Measurements from ENCODE around the gene PPP1CA.

The PPP1CA gene

DNA sequence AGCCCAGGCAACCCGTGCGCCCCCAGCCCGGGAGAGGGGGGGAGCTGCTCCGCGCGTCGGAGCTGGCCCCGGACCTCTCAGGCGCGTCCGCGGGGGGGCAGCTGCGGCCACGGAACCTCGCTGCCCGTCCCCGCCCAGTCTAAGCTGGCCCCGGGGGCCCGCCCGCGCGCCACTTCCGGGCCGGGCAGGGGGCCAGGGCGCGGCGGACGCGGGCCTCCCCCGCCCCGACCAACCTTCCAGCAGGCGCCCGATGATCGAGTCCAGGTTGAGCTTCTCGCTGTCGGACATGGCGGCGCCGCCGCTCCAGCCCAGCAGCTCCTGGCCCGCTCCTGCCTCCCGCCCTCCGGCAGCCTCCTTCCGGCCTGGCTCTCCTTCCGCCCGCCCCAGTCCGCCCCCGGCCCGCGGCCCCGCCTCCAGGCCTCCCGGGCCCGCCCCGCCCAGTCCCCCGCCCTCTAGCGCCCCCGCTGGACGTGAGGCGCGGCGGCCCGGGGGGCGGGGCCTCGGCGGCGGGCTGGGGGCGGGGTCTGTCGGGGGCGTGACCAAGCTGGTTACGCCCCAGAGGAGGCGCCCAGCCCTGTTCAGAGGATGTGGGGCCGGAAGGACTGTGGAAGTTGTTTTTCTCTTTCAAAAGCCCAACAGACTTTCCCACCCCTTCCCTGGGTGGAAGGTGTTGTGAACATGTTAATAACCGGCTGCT is at the start of gene PPP1CA:
Gene PPP1CA, minus strand, starts transcription at position 364 of the 697 bp plus-strand sequence. Its CDS starts 76 bp downstream, at position 288.
- DNase-seq = peak; percentile 89

DNA sequence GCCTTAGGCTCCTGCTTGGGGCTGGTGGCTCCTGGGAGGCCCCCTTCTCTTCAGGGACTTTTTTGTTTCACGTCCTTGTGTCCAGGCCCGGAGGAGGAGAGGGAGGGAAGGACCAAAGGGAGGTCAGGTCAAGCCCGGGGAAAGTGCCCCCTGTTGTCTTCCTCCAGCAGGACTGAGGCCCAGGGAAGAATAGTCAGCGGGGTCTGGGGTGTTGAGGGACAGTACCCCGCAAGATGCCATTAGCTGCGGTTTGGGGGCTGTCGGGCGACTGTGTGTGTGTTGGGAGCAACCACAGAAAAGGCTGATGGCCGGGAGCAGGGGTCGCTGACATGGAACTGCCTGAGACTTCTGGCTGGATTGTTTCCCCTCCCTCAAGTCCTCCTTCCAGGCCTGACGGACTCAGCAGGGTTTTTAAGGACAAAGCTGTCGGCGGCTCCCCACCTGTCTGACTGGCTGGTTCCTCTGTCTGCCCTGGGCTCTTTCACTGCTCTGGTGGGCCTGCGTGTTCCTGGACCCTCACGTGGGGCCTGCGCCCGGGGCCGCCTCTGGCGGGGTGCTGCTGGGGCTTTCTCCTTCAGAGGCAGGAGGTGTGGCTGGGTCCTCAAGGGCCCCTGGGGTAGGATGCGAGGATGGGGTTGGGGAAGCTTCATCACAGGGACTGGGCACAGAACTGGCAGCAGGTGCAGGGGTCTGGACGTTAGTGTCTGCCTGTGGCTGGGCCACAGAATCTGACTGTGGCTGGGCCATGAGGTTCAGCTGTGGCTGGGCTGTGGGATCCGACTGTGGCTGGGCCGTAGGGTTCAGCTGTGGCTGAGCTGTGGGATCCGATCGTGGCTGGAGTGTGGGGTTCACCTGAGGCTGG is 49.4 kb upstream of the PPP1CA start:
- no peak for DNase-seq

DNA sequence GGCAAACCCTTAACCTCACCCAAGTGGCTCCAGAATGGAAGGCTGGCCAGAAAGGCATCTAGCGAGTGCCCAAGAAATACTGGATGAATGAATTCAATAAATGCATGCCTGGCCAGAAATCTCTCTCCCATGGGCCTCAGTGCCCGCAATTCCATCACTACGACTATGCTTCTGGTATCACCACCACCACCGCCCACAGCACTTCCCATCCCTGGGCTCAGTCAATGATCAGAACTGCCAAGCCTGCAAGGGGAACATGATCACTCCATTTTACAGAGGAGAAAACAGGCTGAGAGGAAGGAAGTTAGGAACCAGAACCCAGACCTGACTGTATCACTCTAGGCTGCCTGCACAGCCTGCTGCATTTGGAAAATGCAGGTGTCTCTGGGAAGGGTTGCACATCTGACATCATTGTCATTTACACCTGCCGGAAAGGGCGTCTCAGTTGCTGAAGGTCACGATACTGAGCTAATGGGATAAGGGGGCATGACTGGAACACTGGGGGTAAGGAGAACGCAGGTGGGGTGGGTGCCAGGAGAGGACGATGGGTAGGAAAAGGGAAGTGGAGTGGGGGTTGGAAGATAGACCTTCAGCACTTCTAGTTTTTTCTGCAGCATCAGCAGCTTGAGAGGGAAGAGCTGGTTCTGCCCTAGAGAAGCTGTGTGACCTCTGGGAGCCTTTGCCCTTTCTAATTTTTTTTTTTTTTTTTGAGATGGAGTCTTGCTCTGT is 47.6 kb upstream of the PPP1CA start:
- no peak for DNase-seq

DNA sequence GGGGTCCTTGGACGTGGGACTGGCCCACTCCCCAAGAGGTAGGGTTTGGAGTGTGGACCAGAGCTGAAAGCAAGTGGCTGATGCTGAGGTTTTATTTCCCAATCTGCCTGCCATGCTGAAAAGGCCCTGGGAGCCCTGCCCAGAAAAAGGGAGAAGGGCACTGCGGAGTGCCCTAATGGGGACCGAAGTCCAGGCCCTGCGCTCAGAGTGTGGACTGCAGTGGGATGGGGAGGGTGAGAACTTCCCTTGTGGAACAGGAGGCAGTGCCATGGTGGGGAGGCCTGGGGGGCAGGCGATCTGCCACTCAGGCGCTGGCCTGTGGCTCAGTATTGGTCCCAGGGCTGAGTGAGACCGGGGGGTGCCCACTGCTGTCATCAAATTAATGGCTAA is 46.6 kb upstream of the PPP1CA start:
- no peak for DNase-seq

DNA sequence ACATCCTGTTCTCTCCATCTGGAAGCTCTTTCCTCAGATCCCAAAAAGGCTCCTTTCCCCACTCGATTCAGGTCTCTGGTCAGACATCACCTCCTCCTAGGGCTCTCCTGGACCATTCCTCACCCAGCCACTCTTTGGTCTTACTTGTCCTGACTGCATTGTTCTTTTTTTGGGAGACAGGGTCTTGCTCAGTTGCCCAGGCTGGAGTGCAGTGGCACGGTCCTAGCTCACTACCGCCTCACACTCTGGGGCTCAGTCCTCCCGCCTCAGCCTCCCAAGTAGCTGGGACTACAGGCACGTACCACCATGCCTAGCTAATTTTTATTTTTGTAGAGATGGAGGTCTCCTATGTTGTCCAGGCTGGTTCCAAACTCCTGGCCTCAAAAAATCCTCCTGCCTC is 43.9 kb upstream of the PPP1CA start:
- no peak for DNase-seq

DNA sequence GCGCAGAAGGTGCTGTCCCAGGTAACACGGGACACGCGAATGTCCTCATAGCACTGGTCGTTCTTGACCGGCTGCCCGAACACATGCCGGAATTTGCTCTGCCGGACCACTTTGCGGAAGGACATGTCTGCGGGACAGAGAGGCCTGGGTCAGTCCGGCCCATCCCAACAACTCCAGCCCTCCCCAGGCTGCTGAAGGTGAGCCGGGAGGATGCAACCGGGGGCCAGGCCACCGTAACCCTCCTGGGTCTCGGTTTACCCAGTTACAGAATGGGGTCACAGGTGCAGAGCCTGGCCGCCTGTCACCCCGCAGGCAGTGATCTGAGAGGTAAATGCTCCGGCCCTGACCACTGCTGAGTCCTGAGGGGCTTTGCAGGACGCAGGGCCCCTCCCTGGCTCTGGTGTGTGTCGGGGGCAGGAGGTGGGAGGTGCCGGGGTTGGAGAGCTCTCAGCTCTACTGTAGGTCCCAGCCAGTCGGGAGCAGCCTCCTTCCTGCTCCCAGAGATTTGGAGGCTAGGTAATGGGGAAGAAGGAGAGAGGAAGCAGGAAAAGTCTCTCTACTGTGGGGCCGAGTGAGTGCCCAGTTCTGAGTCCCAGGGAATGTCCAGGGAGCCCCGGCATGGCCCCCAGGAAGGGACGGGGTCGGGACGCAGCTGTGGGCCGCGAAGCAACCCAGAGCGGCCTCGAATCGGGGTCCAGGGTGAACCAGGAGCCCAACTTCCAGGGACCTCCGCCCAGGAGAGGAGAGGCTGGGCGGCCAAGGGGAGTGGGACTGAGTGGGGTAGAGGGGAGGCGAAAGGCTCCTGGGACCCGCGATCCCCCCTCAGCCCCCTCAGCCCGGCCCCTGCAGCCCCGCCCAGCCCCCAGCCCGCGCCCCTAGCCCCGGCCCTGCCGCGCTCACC is 41.1 kb upstream of the PPP1CA start:
- DNase-seq = no peak

DNA sequence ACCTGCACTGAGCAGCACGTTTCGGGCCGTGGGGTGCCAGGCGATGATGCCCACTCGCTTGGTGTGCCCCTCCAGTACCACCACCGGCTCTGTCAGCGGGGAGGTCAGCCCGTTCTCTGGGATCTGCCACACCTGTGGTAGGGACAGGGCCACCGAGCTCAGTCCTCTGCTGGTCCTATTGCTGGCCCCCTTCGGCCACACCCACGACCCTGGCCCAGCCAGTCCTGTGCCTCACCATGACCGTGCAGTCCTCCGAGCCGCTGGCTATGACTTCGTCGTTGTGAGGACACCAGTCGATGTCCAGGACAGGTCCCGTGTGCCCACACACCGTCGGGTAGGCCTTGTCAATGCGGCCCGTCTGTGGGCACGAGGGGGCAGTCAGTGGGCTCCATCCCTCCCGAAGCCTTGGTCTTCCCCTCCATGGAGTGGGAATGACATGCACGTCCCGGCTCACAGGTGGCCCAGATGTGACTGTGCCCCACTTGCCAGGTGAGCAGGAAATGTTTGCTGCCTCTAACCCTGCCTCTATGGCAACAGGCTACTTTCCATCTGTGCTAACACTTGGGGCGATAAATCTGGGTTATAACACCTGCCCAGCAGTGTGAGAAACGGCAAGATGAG is 40.2 kb upstream of the PPP1CA start:
- DNase-seq = no peak

DNA sequence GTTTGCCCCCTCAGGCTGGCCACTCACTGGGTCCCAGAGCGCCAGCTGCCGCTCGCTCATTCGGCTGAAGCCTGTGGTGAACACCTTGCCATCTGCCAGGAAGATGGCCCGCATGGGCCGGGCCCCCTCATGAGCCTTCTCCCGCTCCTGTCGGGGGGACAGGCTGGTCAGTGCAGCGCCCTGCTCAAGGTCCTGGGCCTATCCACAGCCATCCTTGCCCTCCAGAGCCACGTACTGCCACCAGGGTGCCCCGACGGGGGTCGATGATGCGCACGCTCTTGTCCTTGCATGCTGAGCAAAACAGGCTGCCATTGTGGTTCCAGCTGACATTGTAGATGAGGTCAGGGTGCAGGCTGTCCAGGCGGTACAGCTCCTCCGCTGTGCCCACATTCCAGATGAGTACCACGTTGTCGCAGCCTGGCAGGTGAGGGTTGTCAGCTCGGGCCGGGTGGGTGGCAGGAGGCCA is 39.5 kb upstream of the PPP1CA start:
- no peak for DNase-seq

DNA sequence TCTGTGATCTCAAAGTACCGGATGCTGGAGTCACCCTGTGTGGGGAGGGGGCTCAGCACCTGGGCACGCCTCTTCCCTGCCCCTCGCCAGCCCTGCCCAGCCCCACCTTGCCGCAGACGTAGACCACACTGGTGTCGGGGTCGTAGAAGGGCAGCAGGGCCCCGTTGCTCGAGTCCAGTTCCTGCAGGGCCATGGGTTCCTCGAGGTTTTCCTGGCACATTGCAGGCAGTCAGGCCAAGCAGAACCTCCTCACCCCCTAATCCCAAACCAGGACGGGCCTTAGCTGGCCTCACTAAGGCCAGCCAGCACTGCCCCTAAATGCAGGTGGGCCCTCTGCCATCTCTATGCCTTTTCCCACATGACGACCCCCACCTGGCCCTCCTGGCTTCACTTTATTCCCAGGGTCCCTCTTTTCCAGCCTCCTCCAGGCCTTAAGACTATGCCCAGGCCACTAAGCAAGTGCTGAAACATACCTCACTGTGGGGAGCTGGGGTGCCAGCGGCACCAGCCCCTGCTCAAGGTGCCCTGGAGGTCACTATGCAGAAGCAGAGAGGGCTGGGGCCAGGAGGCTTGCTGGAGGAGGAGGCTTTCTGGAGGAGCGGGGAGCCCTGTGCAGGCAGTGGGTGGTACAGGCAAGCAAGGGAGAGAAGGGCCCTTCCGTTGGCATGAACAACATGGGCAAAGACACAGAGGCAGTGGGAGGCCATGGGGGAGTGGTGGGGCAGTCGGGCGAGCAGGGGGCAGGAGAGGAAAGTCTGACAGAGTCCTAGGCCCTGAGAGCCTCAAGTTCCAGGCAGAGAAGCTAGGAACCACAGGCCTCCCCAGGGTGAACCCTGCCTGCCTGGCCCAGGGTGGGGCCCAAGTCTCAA is 38.8 kb upstream of the PPP1CA start:
- DNase-seq = no peak

DNA sequence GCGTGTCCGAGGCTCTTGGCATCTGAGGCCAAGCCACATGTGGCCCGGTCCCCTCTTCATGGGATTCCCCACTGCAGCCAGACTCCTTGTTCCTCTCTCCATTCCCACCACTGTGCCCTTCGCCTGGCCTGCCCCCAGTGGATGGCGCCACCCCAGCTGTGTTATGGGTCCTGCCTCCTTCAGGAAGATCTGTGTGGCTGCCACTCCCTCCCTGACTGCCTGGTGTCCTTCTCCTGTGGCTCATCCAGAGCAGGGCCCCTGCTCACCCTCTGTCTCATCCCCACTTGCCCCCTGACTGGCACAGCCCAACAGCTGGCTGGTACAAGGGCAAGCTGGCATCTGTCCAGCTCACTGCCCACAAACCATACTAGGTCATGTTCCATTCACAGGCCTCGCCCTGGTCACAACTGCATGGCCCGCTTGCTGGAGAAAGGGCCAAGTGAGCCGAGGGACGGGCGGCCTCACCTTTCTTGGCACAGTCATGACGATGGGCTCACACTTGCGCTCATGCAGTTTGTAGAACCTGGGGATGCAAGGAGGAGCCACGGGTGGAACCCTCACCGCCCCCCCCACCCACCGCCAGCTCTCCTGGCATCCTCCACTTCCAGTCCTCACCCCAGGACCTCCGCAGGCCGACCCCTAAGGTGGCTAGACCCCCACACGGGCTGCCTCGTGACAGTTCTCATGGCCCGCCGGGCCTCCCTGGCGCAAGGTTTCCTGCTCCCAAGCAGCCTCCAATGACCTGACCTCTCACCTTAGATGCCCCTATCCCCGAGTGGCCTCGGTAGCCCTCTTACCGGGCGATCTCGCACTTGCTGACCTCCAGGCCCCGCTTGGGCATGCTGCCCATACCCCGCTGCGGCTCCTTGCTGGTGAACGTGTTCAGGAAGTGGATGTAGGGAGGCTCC is 37.9 kb upstream of the PPP1CA start:
- DNase-seq = peak; percentile 52

DNA sequence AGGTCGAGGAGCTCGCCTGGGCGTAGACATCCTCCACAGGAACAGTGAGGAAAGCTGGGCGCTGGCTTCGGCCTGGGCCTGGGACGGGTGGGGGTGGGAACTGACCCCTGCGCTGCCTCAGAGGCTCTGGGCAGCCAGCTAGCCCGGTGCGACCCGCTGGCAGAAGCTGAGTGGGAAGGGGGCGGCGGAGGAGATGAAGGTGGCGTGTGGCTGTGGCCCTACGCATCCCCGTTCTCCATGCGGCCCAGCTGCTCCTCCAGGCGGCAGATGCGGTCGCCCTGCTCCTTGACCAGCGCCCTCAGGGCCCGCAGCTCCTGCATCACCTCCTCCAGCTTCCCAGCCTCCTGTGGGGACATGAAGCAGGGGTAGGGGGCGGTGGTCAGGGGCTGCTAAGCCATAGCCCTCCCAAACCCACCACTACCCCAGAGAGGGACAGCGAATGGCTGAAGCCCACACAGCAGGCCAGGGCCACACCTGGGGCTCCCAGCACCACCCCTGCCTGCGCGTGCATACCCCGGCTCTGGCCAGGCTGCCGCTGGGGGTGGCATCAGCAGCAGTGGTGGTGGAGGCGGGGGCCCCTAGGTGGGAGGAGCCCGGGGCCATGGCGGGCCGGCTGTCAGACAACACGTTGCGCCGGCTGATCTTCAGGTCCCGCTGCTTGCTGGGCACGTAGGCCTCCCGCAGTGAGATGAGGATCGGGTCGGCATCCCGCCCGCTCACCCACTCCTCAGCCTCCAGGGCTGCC is 36.7 kb upstream of the PPP1CA start:
- peak; percentile 88 for DNase-seq

DNA sequence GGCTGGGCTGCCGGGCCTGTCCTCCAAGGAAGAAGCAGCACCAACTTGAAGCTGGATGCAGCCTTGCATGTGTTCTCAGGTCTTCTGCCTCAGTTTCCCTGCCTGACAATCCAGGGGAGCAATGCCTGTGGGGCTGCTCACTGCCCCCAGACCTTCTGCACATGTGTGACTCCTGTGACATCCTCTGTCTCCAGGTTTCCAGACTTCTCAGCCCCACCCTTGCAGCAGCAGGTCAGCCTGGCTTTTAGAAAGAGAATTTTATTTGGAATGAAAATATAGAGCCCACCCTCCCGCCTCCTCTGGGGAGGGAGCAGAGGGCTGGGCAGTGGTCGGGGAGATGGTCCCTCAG is 36.1 kb upstream of the PPP1CA start:
- DNase-seq = no peak

DNA sequence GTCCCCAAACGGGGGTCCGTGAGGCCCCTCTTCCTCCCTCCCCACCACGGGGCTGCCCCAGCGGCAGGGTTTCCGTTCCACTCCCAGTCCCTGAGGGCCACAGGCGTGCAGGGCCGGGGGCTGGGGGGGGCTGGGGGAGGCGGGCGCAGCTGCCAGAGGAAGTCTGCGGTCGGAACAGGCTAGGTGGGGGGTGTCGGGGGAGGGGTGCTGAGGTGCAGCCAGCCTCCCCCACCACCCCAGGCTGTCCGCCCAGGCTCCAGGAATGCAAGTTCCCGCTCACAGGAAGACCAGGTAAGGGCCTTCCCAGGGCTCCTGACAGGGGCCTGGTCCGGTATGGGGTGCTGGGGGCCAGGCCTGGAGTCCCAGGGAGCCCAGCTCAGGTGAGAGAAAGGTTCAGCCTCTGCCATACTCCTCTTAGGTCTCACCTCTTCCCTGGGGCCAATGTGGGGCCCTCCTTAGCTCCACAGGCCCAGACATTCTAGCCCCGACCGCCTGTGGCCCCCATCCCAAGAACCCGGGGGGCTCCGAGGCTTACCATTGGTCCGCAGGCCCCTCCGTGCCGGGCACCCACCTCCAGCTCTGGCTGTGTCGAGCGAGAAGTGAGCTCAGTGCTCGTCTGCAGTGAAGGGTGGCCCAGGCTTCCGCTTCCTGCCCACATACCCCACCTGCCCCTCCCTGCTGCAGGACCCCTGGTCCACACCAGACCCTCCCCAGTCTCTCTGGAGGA is 35.6 kb upstream of the PPP1CA start, which contains the start of gene PTPRCAP:
Gene PTPRCAP, minus strand, starts transcription at position 601 of the 727 bp plus-strand sequence. Its CDS starts 63 bp downstream, at position 538.
- peak; percentile 60 for DNase-seq

DNA sequence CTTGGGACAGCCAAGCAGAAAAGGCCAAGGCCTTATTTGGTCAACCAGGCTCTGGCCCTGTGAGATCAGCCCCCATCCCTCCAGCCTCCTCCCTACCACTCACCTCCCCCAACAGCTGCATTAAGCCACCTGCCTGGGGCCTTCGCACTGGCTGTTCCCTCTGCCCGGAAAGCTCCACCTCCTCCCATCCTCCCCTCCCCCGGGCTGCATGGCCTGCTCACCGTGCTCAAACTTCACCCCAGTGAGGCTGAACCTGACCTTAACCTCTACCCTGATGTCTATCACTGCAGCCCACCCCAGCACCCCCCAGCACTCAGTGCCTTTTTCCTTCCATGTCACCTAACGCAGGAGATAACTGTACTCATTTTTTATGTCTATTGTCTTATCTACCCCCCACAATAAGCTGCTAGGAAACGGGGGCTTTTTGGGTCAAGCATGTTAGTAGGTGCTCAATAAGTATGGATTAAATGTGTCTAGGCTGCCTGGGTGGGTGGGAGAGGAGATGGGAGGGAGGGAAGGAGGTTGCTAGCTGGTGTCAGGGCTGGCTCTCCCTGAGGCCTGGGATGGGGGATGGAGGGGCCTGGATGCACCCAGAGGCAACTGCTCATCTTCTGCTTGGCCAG is 34.9 kb upstream of the PPP1CA start:
- peak; percentile 81 for DNase-seq

DNA sequence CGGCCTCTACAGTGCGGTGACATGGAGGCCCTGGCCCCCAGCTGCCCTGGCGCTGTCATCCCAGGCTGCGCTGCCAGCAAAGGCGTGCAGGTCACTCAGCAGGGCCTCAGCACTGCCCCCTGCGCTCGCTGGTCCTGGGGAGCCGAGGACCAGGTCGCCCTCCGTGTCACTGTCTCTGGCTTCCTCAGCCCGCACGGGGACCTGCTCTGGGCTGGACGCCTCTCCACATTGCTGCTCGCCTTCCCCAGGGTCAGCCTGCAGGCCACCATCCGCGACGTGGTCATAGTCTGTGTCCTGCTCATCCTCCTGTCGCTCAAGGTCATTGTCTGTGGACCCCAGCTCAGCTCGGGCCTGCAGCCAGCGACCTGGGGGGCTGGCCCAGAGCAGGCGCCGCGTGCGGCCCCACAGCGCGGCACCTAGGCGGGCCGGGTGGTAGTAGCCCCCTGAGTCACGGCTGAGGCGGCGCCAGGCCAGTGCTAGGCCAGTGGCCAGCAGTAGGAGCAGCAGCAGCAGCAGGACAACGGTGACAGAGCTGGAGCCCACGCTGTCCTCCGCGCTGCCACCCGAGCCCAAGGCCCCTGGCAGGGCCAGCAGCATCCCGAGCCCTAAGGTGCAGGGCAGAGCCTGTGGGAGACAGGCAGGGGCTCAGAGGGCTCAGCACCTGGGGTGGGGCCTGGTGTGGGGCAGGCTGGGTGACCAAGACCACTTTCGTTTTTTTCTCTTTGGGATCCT is 34.2 kb upstream of the PPP1CA start:
- no peak for DNase-seq

DNA sequence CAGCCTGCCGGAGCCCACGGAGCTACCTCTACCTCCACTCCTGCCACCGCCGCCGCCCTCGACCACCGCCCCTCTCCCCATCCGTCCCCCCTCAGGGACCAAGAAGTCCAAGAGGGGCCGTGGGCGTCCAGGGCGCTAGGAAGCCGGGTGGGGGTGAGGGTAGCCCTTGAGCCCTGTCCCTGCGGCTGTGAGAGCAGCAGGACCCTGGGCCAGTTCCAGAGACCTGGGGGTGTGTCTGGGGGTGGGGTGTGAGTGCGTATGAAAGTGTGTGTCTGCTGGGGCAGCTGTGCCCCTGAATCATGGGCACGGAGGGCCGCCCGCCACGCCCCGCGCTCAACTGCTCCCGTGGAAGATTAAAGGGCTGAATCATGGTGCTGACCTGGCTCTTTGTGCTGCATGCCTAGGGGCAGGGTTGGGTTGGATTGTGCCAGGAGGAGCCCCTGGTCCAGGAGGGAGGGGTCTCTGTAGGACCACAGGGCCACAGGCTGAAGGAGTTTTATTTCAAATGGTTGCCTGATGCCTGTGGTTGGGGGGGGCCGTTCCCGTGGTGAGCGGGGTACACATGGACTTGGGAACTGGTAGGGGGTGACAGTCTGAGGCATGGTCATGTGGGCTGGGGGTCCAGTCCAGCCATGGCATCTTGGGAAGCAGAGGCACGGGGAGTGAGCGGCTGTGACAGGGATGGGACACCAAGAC is 33.5 kb upstream of the PPP1CA start:
- DNase-seq = no peak

Measured in stimulated activated CD4-positive, alpha-beta T cell treated with anti-CD3 and anti-CD28 coated beads, Interleukin-1b, Interleukin-23, amount 100 ng/mL, for 48 hours (primary cell).